K562 (cell line): ENCODE results near the gene NUCKS1. TPM values are rescaled to one million over a fixed set of nuclear protein-coding genes. Genes with fewer than 3 reads are reported as not detected.

Source experiments
- BRD9 ChIP-seq: fragments of 450-650 bp; IDR thresholded peaks from 2 replicates; pipeline ENCODE4 v1.6.1; 2018; ENCODE audit warnings: low read depth; ENCODE audit not compliant: partially characterized antibody
- CBX2 ChIP-seq: fragments of 200-600 bp; sonication (generic); IDR thresholded peaks from one replicate; pipeline ENCODE4 v1.6.1; 2012; ENCODE audit warnings: mild to moderate bottlenecking, low read length, inconsistent platforms; ENCODE audit not compliant: insufficient read depth, poor library complexity, severe bottlenecking
- ETV5 ChIP-seq: sonication (generic); formaldehyde crosslinking; IDR thresholded peaks from 2 replicates; pipeline ENCODE4 v1.4.0; 2020; ENCODE audit warnings: low read depth, mild to moderate bottlenecking, missing genetic modification reagents
- HES1 ChIP-seq: fragments of 450-650 bp; IDR thresholded peaks from 2 replicates; pipeline ENCODE4 v1.6.1; 2016; ENCODE audit warnings: low read depth, mild to moderate bottlenecking, moderate library complexity
- IFI16 ChIP-seq: fragments of 250-450 bp; sonication (Bioruptor Pico); IDR thresholded peaks from 2 replicates; pipeline ENCODE4 v2.1.2; 2022; ENCODE audit warnings: mild to moderate bottlenecking, inconsistent platforms
- IRF2 ChIP-seq: sonication (generic); formaldehyde crosslinking; IDR thresholded peaks from 2 replicates; pipeline ENCODE4 v1.8.1; 2022; ENCODE audit warnings: mild to moderate bottlenecking, missing genetic modification reagents
- MLLT1 ChIP-seq, 2 experiments: fragments of 450-650 bp; IDR thresholded peaks; 2 replicates each; pipeline ENCODE4 v1.6.1; 2016
- NFE2L1 ChIP-seq: fragments of 450-650 bp; IDR thresholded peaks from 2 replicates; pipeline ENCODE4 v1.6.1; 2016; ENCODE audit warnings: missing genetic modification characterization, low read depth, mild to moderate bottlenecking, missing compliant biosample characterization, moderate library complexity, borderline replicate concordance
- OTX1 ChIP-seq: fragments of 450-650 bp; formaldehyde crosslinking; IDR thresholded peaks from 2 replicates; pipeline ENCODE4 v1.4.0; 2022; ENCODE audit warnings: mild to moderate bottlenecking
- PHB ChIP-seq: fragments of 250-450 bp; sonication (Bioruptor Pico); IDR thresholded peaks from 2 replicates; pipeline ENCODE4 v1.5.0; 2021
- REST ChIP-seq, 2 experiments: fragments of 450-650 bp; formaldehyde crosslinking in 1 of 2; IDR thresholded peaks; 2 replicates each; pipeline versions ENCODE4 v1.4.0 to v1.6.1; 2014 to 2020; ENCODE audit warnings: mild to moderate bottlenecking in 2 of 2, borderline replicate concordance in 1 of 2, low read depth in 1 of 2
- SIRT6 ChIP-seq: IDR thresholded peaks from one replicate; pipeline ENCODE4 v1.6.1; 2012; ENCODE audit warnings: low read depth, mild to moderate bottlenecking, control low read depth, inconsistent platforms, low read length, moderate library complexity
- SLC30A9 ChIP-seq: fragments of 250-450 bp; sonication (Bioruptor Pico); IDR thresholded peaks from 2 replicates; pipeline ENCODE4 v1.8.0; 2022; ENCODE audit warnings: mild to moderate bottlenecking, moderate library complexity
- SMAD2 ChIP-seq: fragments of 150-350 bp; IDR thresholded peaks from 2 replicates; pipeline ENCODE4 v1.6.1; 2014; ENCODE audit warnings: low read depth, mild to moderate bottlenecking, low read length
- XRCC4 ChIP-seq: IDR thresholded peaks from one replicate; pipeline ENCODE4 v1.6.1; 2011; ENCODE audit not compliant: insufficient read depth, insufficient read length; ENCODE audit errors: extremely low read depth
- ZNF586 ChIP-seq: fragments of 450-650 bp; formaldehyde crosslinking; conservative IDR thresholded peaks from 2 replicates; pipeline ENCODE4 v1.4.0; 2020; ENCODE audit warnings: mild to moderate bottlenecking, moderate library complexity
- ZNF668 ChIP-seq: fragments of 250-450 bp; sonication (Bioruptor Pico); IDR thresholded peaks from 2 replicates; pipeline ENCODE4 v1.8.0; 2022; ENCODE audit warnings: mild to moderate bottlenecking, inconsistent platforms
- ZNF717 ChIP-seq: fragments of 250-450 bp; sonication (Bioruptor Pico); IDR thresholded peaks from 2 replicates; pipeline ENCODE4 v1.5.0; 2021
- ZSCAN29 ChIP-seq: fragments of 450-650 bp; IDR thresholded peaks from 2 replicates; pipeline ENCODE4 v1.6.1; 2017
- polyA plus RNA-seq, 8 experiments: library from polyadenylated mRNA; depleted of rRNA in 4 of 8; stranded (reverse) in 5 of 8; unstranded in 3 of 8; fragments of >200 nt; fragmentation: Nextera tagmentation in 2 of 8; fragmentation: Illumina TruSeq in 1 of 8; extraction: Ambion mirVana in 2 of 8; extraction: Trizol in 1 of 8; gene quantifications; 2 replicates each; pipeline versions ENCODE4 v1.2.1 to v1.2.3, GENCODE V29; 2011 to 2014; ENCODE audit warnings: inconsistent platforms in 1 of 8, missing spikeins in 1 of 8
- total RNA-seq, 7 experiments: library from RNA; depleted of rRNA in 6 of 7; stranded (reverse); fragments of >200 nt in 6 of 7; fragmentation: Illumina TruSeq in 2 of 7; extraction: Trizol in 2 of 7; gene quantifications; 2 replicates each; pipeline versions ENCODE4 v1.2.1 to v1.2.3, GENCODE V29; 2011 to 2021; ENCODE audit warnings: low replicate concordance in 1 of 7

Gene NUCKS1
- total and polyA plus RNA-seq, 9 of the 15 experiments (the other 6 are each of a cell fraction or from before 2014, with no cell fraction given): 66.7 to 244 (median 149) TPM

- peak; percentile 14; the same call in 1 of the 2 replicates for TF ChIP-seq REST (IDR thresholded peaks at IDR 0.05; ENCODE audit: borderline replicate concordance)
- TF ChIP-seq REST (CRISPR knock-in tag; IDR thresholded peaks at IDR 0.05; ENCODE audit: low read depth): no peak
- TF ChIP-seq SMAD2: no peak
- peak; percentile 90 for TF ChIP-seq HES1
- TF ChIP-seq CBX2: no peak
- TF ChIP-seq ZSCAN29: no peak
- TF ChIP-seq NFE2L1 (tag): no peak
- TF ChIP-seq XRCC4: no peak
- TF ChIP-seq ZNF668 (CRISPR knock-in tag): no peak
- TF ChIP-seq OTX1 (CRISPR knock-in tag): peak; percentile 51; the same call in 1 of the 2 replicates
- no peak for TF ChIP-seq SLC30A9 (CRISPR knock-in tag)
- no peak for TF ChIP-seq BRD9
- TF ChIP-seq ZNF586 (CRISPR knock-in tag): no peak
- no peak for TF ChIP-seq IRF2 (CRISPR knock-in tag)
- no peak for TF ChIP-seq ZNF717 (CRISPR knock-in tag)
- TF ChIP-seq IFI16 (CRISPR knock-in tag): no peak
- no peak for TF ChIP-seq PHB (CRISPR knock-in tag)
- peak; percentile 71 to 77; a peak in 3 of 4 replicates for TF ChIP-seq MLLT1 (IDR thresholded peaks at IDR 0.05)
- no peak for TF ChIP-seq ETV5 (CRISPR knock-in tag)
- TF ChIP-seq SIRT6: no peak
Measured at GRCh38 chr1:205678286-205679111, 71.5 kb downstream of the NUCKS1 start (continued).
